Measurements from ENCODE around the gene GNG13.

GNG13 gene

GRCh38 chr16:793414-793813 lies 7.1 kb downstream of the GNG13 start:
- no peak for DNase-seq

- DNase-seq: no peak
Measured at GRCh38 chr16:792221-792995, 8.1 kb downstream of the GNG13 start.

- DNase-seq: no peak
Measured at GRCh38 chr16:791131-791530, 9.4 kb downstream of the GNG13 start.

GRCh38 chr16:790086-790485 lies 10.4 kb downstream of the GNG13 start:
- DNase-seq: no peak

GRCh38 chr16:789191-789850 lies 11.2 kb downstream of the GNG13 start:
- no peak for DNase-seq

- peak; percentile 37 for DNase-seq
Measured at GRCh38 chr16:788399-789126, 12.0 kb downstream of the GNG13 start, which contains the start of gene CHTF18. CHTF18 (plus strand) TSS chr16:788620; CDS start chr16:788685, 65 bp downstream.

GRCh38 chr16:787978-788398 lies 12.5 kb downstream of the GNG13 start, which contains the start of gene RPUSD1:
RPUSD1 (minus strand) TSS chr16:788381; CDS start chr16:787737, 644 bp downstream.
- no peak for DNase-seq

GRCh38 chr16:787321-787966 lies 13.1 kb downstream of the GNG13 start:
- DNase-seq: no peak

- no peak for DNase-seq
Measured at GRCh38 chr16:785563-786535, 14.7 kb downstream of the GNG13 start.

- DNase-seq: no peak
Measured at GRCh38 chr16:784431-784830, 16.1 kb downstream of the GNG13 start.

- DNase-seq: no peak
Measured at GRCh38 chr16:783404-784161, 17.0 kb downstream of the GNG13 start.

- DNase-seq: no peak
Measured at GRCh38 chr16:782766-783403, 17.6 kb downstream of the GNG13 start.

- no peak for DNase-seq
Measured at GRCh38 chr16:782258-782657, 18.3 kb downstream of the GNG13 start.

- no peak for DNase-seq
Measured at GRCh38 chr16:781346-782010, 19.1 kb downstream of the GNG13 start.

GRCh38 chr16:780296-780695 lies 20.2 kb downstream of the GNG13 start:
- DNase-seq: no peak

- DNase-seq: no peak
Measured at GRCh38 chr16:779561-779960, 21.0 kb downstream of the GNG13 start.

- DNase-seq: no peak
Measured at GRCh38 chr16:778909-779527, 21.5 kb downstream of the GNG13 start.

GRCh38 chr16:778447-778846 lies 22.1 kb downstream of the GNG13 start:
- DNase-seq: no peak

- DNase-seq: no peak
Measured at GRCh38 chr16:777826-778225, 22.7 kb downstream of the GNG13 start.
